ENCODE data around the gene KCTD18.

Gene KCTD18

DNA sequence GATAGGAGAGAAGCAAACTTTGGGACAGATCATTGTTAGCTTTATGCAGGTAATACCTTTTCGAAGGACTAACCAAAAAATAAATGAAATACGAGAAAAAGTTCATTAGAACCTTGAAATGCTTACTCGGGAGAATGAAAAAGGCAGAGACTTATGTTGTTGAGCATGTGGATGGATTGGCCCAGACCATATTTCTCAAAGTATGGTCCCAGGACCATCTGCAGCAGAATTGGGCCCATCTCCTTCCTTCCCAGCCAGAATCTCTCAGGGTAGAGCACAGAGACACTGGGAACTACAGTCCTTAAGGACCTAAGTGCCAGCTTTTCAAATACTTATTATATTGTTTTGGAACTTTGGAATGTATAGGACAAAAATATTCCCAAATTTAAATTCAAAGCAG lies 50.8 kb downstream of the KCTD18 start:
- Histone ChIP-seq H3K27ac (peak overlapping the region in 1 of 2 donors; percentile 21), H3K4me3 (no peak overlapping the region)
- TF ChIP-seq CTCF (IDR thresholded peaks at IDR 0.05), result no peak
- DNase-seq (ENCODE audit: low spot score), result no peak

GRCh38 chr2:200456567-200456966 lies 53.3 kb downstream of the KCTD18 start:
- no peak for DNase-seq (ENCODE audit: low spot score)
- Histone ChIP-seq H3K4me3 (no peak overlapping the region), H3K27ac (no peak overlapping the region)
- no peak for TF ChIP-seq CTCF (IDR thresholded peaks at IDR 0.05)

GRCh38 chr2:200455958-200456421 lies 53.9 kb downstream of the KCTD18 start:
- no peak for TF ChIP-seq CTCF (IDR thresholded peaks at IDR 0.05)
- H3K27ac ChIP-seq, result peak overlapping the region in 1 of 2 donors; percentile 3
- no peak for DNase-seq (ENCODE audit: low spot score)
- H3K4me3 ChIP-seq, result no peak overlapping the region

- H3K27ac ChIP-seq, result peak overlapping the region in 1 of 2 donors; percentile 3
- TF ChIP-seq CTCF (IDR thresholded peaks at IDR 0.05), result no peak
- no peak for DNase-seq (ENCODE audit: low spot score)
- no peak overlapping the region for H3K4me3 ChIP-seq
Observed at GRCh38 chr2:200454927-200455801, 54.7 kb downstream of the KCTD18 start.

GRCh38 chr2:200453853-200454534 lies 55.9 kb downstream of the KCTD18 start:
- no peak for TF ChIP-seq CTCF (IDR thresholded peaks at IDR 0.05)
- no peak for DNase-seq (ENCODE audit: low spot score)
- Histone ChIP-seq H3K27ac (no peak overlapping the region), H3K4me3 (no peak overlapping the region)

DNA sequence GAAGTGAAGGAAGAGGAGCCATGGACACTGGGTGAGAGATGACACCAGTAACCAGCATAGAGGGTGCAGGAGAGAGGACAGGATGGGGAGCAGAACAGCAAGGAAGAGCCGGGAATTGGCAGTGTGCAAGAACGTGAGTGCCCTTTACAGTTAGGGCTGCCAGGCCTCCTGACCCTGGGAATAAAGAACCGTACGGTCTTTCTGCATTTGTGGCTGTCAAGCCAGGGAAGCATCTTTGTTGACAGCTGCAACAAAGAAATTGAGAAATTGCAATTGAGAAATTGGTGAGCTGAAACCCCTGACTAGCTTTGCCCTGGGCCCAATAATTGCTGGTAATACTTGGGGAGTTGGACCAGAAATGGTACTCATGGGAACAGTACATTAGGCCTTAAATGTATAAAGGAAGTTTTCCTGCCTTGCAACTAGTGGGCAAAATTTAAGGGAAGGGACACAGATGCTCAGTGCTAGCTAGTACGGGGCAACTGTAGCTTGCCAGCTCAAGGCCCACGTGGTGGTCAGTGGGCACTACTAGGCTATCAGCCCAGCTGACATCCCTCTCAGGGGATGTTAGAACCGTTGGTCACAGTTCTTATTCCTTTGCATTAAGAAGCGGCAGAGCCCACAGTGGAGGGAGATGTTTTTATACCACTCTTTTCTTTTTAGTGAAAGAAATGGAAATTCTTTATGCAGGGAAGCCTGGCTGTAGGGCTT lies 56.6 kb downstream of the KCTD18 start:
- no peak overlapping the region for H3K27ac ChIP-seq
- H3K4me3 ChIP-seq, result no peak overlapping the region
- TF ChIP-seq CTCF (IDR thresholded peaks at IDR 0.05), result no peak
- no peak for DNase-seq (ENCODE audit: low spot score)

Measured in coronary artery (tissue), 2 donors.